ENCODE data around the gene PSME4.

The PSME4 gene

DNA sequence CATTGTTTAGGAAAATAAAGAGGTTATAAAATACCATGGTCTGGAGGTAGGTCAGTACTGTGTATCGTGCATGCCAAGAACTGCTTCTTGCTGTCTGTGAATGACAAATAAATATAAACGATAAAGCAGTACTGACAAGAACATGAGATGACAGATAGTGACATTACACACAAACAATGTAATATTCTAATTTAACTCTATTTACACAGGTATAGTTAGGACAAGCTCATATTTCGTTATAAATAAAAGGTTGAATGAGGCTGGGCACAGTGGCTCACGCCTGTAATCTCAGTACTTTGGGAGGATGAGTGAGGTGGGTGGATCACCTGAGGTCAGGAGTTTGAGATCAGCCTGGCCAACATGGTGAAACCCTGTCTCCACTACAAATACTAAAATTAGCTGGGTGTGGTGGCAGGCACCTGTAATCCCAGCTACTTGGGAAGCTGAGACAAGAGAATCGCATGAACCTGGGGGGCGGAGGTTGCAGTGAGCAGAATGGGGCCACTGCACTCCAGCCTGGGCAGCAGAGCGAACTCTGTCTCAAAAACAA is 96.3 kb downstream of the PSME4 start:
- Histone ChIP-seq H2AFZ (ENCODE audit: low read depth, low read length) (no peak overlapping the region), H3K4me1 (ENCODE audit: insufficient read depth, low read length) (no peaks in the 10 kb centered on the region), H3K27ac (ENCODE audit: low read length) (no peak overlapping the region), H3K4me2 (ENCODE audit: insufficient read depth, low read length) (no peak overlapping the region), H3K36me3 (ENCODE audit: insufficient read depth, low read length) (peaks cover 56% of the 10 kb centered on the region), H4K20me1 (ENCODE audit: insufficient read depth, low read length) (no peaks in the 10 kb centered on the region), H3K4me3 (ENCODE audit: low read depth in 1 of 2, low read length in 2 of 2) (no peak overlapping the region), H3K27me3 (ENCODE audit: insufficient read depth, low read length, poor library complexity) (no peaks in the 10 kb centered on the region), H3K9me3 (ENCODE audit: insufficient read depth, low read length, severe bottlenecking) (no peaks in the 10 kb centered on the region), H3K9ac (ENCODE audit: low read depth, low read length) (no peak overlapping the region), H3K79me2 (ENCODE audit: insufficient read depth, low read length) (no peaks in the 10 kb centered on the region)
- TF ChIP-seq, protein P1, sequence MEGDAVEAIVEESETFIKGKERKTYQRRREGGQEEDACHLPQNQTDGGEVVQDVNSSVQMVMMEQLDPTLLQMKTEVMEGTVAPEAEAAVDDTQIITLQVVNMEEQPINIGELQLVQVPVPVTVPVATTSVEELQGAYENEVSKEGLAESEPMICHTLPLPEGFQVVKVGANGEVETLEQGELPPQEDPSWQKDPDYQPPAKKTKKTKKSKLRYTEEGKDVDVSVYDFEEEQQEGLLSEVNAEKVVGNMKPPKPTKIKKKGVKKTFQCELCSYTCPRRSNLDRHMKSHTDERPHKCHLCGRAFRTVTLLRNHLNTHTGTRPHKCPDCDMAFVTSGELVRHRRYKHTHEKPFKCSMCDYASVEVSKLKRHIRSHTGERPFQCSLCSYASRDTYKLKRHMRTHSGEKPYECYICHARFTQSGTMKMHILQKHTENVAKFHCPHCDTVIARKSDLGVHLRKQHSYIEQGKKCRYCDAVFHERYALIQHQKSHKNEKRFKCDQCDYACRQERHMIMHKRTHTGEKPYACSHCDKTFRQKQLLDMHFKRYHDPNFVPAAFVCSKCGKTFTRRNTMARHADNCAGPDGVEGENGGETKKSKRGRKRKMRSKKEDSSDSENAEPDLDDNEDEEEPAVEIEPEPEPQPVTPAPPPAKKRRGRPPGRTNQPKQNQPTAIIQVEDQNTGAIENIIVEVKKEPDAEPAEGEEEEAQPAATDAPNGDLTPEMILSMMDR (IDR thresholded peaks at IDR 0.05; ENCODE audit: borderline replicate concordance, extremely low read depth, low read length, poor library complexity, severe bottlenecking), result no peak
- TF ChIP-seq EZH2 (IDR thresholded peaks at IDR 0.05; ENCODE audit: borderline replicate concordance, low read depth, low read length, severe bottlenecking), result no peak
- DNase-seq (no peak), ATAC-seq (ENCODE audit: insufficient read depth, low read depth) (no peak)

- TF ChIP-seq, protein P1 (IDR thresholded peaks at IDR 0.05; ENCODE audit: borderline replicate concordance, extremely low read depth, low read length, poor library complexity, severe bottlenecking), result no peak
- H3K4me1 ChIP-seq (ENCODE audit: insufficient read depth, low read length), result no peaks in the 10 kb centered on the region
- no peaks in the 10 kb centered on the region for H4K20me1 ChIP-seq (ENCODE audit: insufficient read depth, low read length)
- no peaks in the 10 kb centered on the region for H3K27me3 ChIP-seq (ENCODE audit: insufficient read depth, low read length, poor library complexity)
- H3K9me3 ChIP-seq (ENCODE audit: insufficient read depth, low read length, severe bottlenecking), result no peaks in the 10 kb centered on the region
- H3K4me2 ChIP-seq (ENCODE audit: insufficient read depth, low read length), result no peak overlapping the region
- H3K9ac ChIP-seq (ENCODE audit: low read depth, low read length), result no peak overlapping the region
- DNase-seq (no peak), ATAC-seq (ENCODE audit: insufficient read depth, low read depth) (no peak)
- peaks cover 70% of the 10 kb centered on the region for H3K36me3 ChIP-seq (ENCODE audit: insufficient read depth, low read length)
- no peak overlapping the region for H3K4me3 ChIP-seq (ENCODE audit: low read depth in 1 of 2, low read length in 2 of 2)
- H2AFZ ChIP-seq (ENCODE audit: low read depth, low read length), result no peak overlapping the region
- H3K79me2 ChIP-seq (ENCODE audit: insufficient read depth, low read length), result no peaks in the 10 kb centered on the region
- H3K27ac ChIP-seq (ENCODE audit: low read length), result no peak overlapping the region
Measured at GRCh38 chr2:53867773-53868172, 103.0 kb downstream of the PSME4 start.

GRCh38 chr2:53867169-53867568 is 103.6 kb downstream of the PSME4 start:
- H3K9me3 ChIP-seq (ENCODE audit: insufficient read depth, low read length, severe bottlenecking), result no peaks in the 10 kb centered on the region
- H3K36me3 ChIP-seq (ENCODE audit: insufficient read depth, low read length), result peaks cover 70% of the 10 kb centered on the region
- ATAC-seq (ENCODE audit: insufficient read depth, low read depth), result no peak
- H3K79me2 ChIP-seq (ENCODE audit: insufficient read depth, low read length), result no peaks in the 10 kb centered on the region
- H2AFZ ChIP-seq (ENCODE audit: low read depth, low read length), result no peak overlapping the region
- TF ChIP-seq EZH2 (IDR thresholded peaks at IDR 0.05; ENCODE audit: borderline replicate concordance, low read depth, low read length, severe bottlenecking), result no peak
- TF ChIP-seq, protein P1 (IDR thresholded peaks at IDR 0.05; ENCODE audit: borderline replicate concordance, extremely low read depth, low read length, poor library complexity, severe bottlenecking), result no peak
- no peak overlapping the region for H3K4me2 ChIP-seq (ENCODE audit: insufficient read depth, low read length)
- no peaks in the 10 kb centered on the region for H3K27me3 ChIP-seq (ENCODE audit: insufficient read depth, low read length, poor library complexity)
- H3K27ac ChIP-seq (ENCODE audit: low read length), result no peak overlapping the region
- H3K9ac ChIP-seq (ENCODE audit: low read depth, low read length), result no peak overlapping the region
- H4K20me1 ChIP-seq (ENCODE audit: insufficient read depth, low read length), result no peaks in the 10 kb centered on the region
- no peak for DNase-seq
- H3K4me1 ChIP-seq (ENCODE audit: insufficient read depth, low read length), result no peaks in the 10 kb centered on the region
- H3K4me3 ChIP-seq (ENCODE audit: low read depth in 1 of 2, low read length in 2 of 2), result no peak overlapping the region

DNA sequence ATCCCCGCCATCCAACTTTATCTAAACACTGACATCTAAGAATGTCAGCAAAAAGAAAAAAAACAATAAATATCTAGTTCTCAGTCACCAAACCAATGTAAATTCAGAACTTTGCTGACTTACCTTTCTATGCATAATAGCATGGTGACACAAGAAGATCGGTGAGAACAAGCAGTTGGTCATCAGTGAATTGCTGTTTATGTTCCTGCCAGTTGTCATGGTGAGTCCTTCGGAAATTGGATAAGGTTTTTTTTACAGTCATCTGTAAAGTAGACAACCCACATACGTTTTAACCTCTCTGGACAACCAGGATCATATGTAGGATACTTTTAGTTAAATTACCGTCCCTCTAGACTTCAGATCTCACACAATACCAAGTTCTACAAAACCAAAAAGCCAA is 104.8 kb downstream of the PSME4 start:
- Histone ChIP-seq H3K9me3 (ENCODE audit: insufficient read depth, low read length, severe bottlenecking) (no peaks in the 10 kb centered on the region), H3K36me3 (ENCODE audit: insufficient read depth, low read length) (peaks cover 67% of the 10 kb centered on the region), H3K79me2 (ENCODE audit: insufficient read depth, low read length) (no peaks in the 10 kb centered on the region), H3K9ac (ENCODE audit: low read depth, low read length) (no peak overlapping the region), H3K4me1 (ENCODE audit: insufficient read depth, low read length) (no peaks in the 10 kb centered on the region), H2AFZ (ENCODE audit: low read depth, low read length) (no peak overlapping the region), H3K27ac (ENCODE audit: low read length) (no peak overlapping the region), H3K4me2 (ENCODE audit: insufficient read depth, low read length) (no peak overlapping the region), H3K4me3 (ENCODE audit: low read depth in 1 of 2, low read length in 2 of 2) (no peak overlapping the region), H3K27me3 (ENCODE audit: insufficient read depth, low read length, poor library complexity) (no peaks in the 10 kb centered on the region), H4K20me1 (ENCODE audit: insufficient read depth, low read length) (no peaks in the 10 kb centered on the region)
- TF ChIP-seq EZH2 (IDR thresholded peaks at IDR 0.05; ENCODE audit: borderline replicate concordance, low read depth, low read length, severe bottlenecking), result no peak
- TF ChIP-seq, protein P1 (IDR thresholded peaks at IDR 0.05; ENCODE audit: borderline replicate concordance, extremely low read depth, low read length, poor library complexity, severe bottlenecking), result no peak
- no peak for DNase-seq
- ATAC-seq (ENCODE audit: insufficient read depth, low read depth), result no peak

Data from DND-41 (cell line).